Spinal cord (tissue), 10 donors: ENCODE data around the gene ATAD3B. TPM values are rescaled to one million over a fixed set of nuclear protein-coding genes. Genes with fewer than 3 reads are reported as not detected.
"Not testable (repeated sequence)": the region's sequence is repeated elsewhere in the genome, so short reads cannot be mapped to it uniquely, and the experiment has no call there.

Experiments
- DNase-seq, 6 donors: peaks; one replicate each; pipeline versions ENCODE4 v3.0.0 to v3.0.0-alpha.2; 2013 to 2015; ENCODE audit warnings: low spot score in 6 of 6, low read depth in 4 of 6
- H3K27ac ChIP-seq: one replicate; pipeline ENCODE4 v1.5.1; 2013; ENCODE audit warnings: low read depth, low read length, control low read depth
- H3K27me3 ChIP-seq: one replicate; pipeline ENCODE4 v1.6.1; 2013; ENCODE audit warnings: low read length; ENCODE audit not compliant: control insufficient read depth, insufficient read depth
- H3K36me3 ChIP-seq: one replicate; pipeline ENCODE4 v1.6.1; 2013; ENCODE audit warnings: low read length; ENCODE audit not compliant: control insufficient read depth, insufficient read depth
- H3K4me1 ChIP-seq: one replicate; pipeline ENCODE4 v1.6.1; 2013; ENCODE audit warnings: low read length; ENCODE audit not compliant: control insufficient read depth, insufficient read depth
- H3K4me3 ChIP-seq: one replicate; pipeline ENCODE4 v1.5.1; 2013; ENCODE audit warnings: low read depth, low read length, control low read depth
- H3K9me3 ChIP-seq: one replicate; pipeline ENCODE4 v1.6.1; 2013; ENCODE audit warnings: low read length; ENCODE audit not compliant: control insufficient read depth, insufficient read depth
- WGBS: methylation state at CpG from one replicate; pipeline ENCODE4 v1.1.5; 2013; ENCODE audit warnings: missing lambda C conversion rate; ENCODE audit not compliant: insufficient coverage; 5-methylcytosine and 5-hydroxymethylcytosine counted together
- polyA plus RNA-seq, 2 donors: library from polyadenylated mRNA; unstranded; fragments of 120-200 nt; gene quantifications; one replicate each; pipeline ENCODE4 v1.2.1, GENCODE V29; 2013; ENCODE audit not compliant: insufficient read length in 2 of 2
- total RNA-seq, 2 donors: library from RNA; depleted of rRNA in 1 of 2; stranded (reverse); fragments of 120-200 nt in 1 of 2; fragments of >200 nt in 1 of 2; gene quantifications; one replicate each; pipeline versions ENCODE4 v1.2.3 to v1.2.4, GENCODE V29; 2013 to 2014
- donor health status: healthy.

The ATAD3B gene
- total and polyA plus RNA-seq, 4 donors: 9.8 to 37.8 (median 19.1) TPM

- Histone ChIP-seq H3K4me3 (no peak overlapping the region), H3K27me3 (no peaks in the 10 kb centered on the region), H3K27ac (no peak overlapping the region), H3K4me1 (no peaks in the 10 kb centered on the region), H3K36me3 (peaks cover 89% of the 10 kb centered on the region), H3K9me3 (no peaks in the 10 kb centered on the region)
- 98% methylated on average over 14 of the region's 16 CpGs for WGBS
- DNase-seq: no peak
Observed at GRCh38 chr1:1489231-1489630, 17.7 kb downstream of the ATAD3B start.

- 98% methylated on average over 19 of the region's 19 CpGs for WGBS
- Histone ChIP-seq H3K27ac (no peak overlapping the region), H3K4me1 (no peaks in the 10 kb centered on the region), H3K9me3 (no peaks in the 10 kb centered on the region), H3K27me3 (no peaks in the 10 kb centered on the region), H3K36me3 (peaks cover 89% of the 10 kb centered on the region), H3K4me3 (no peak overlapping the region)
- DNase-seq: no peak
Observed at GRCh38 chr1:1489861-1490260, 18.3 kb downstream of the ATAD3B start.

- over 99% methylated on average over 18 of the region's 25 CpGs for WGBS
Observed at GRCh38 chr1:1490633-1491230, 19.2 kb downstream of the ATAD3B start.

DNA sequence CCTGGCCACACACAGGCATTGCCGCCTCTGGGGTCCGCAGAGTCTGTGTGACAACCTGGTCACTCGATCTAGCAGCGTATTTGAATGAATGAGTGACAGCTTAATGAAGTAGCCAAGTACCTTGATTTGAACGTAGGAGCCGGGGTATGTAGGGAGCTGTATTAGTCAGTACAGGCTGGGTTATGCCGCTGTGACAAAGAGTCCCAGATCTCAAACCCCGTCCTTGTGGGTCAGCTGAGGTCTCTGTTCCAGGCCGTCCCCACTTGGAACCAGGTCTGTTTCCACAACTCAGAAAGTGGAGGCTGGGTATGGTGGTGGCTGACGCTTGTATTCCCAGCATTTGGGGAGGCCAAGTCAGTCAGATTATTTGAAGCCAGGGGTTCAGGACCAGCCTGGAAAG, 20.0 kb downstream of the ATAD3B start:
- H3K27me3 ChIP-seq: no peaks in the 10 kb centered on the region
- 100% methylated on average over 9 of the region's 10 CpGs for WGBS
- H3K4me3 ChIP-seq: no peak overlapping the region
- H3K4me1 ChIP-seq: no peaks in the 10 kb centered on the region
- peaks cover 87% of the 10 kb centered on the region for H3K36me3 ChIP-seq
- no peak overlapping the region for H3K27ac ChIP-seq
- no peaks in the 10 kb centered on the region for H3K9me3 ChIP-seq
- DNase-seq: no peak

More at GRCh38 chr1:1490633-1491230, 19.2 kb downstream of the ATAD3B start:
- Histone ChIP-seq H3K27ac (no peak overlapping the region), H3K4me3 (no peak overlapping the region), H3K4me1 (no peaks in the 10 kb centered on the region), H3K36me3 (peaks cover 89% of the 10 kb centered on the region), H3K27me3 (no peaks in the 10 kb centered on the region), H3K9me3 (no peaks in the 10 kb centered on the region)
- DNase-seq: no peak

GRCh38 chr1:1494311-1494710, 22.7 kb downstream of the ATAD3B start:
- not testable (repeated sequence) for H3K4me1 ChIP-seq, H3K27me3 ChIP-seq, H3K27ac ChIP-seq, H3K4me3 ChIP-seq, H3K9me3 ChIP-seq, DNase-seq
- peaks cover 60% of the 10 kb centered on the region for H3K36me3 ChIP-seq
- WGBS: 97% methylated on average over 21 of the region's 22 CpGs

GRCh38 chr1:1495461-1495975, 24.0 kb downstream of the ATAD3B start:
- peaks cover 48% of the 10 kb centered on the region for H3K36me3 ChIP-seq
- H3K4me1 ChIP-seq, DNase-seq, H3K9me3 ChIP-seq, H3K4me3 ChIP-seq, H3K27me3 ChIP-seq, H3K27ac ChIP-seq: not testable (repeated sequence)
- WGBS: 99% methylated on average over 13 of the region's 18 CpGs

GRCh38 chr1:1504777-1505365, 33.3 kb downstream of the ATAD3B start:
- peak in 2 of 6 donors; percentile 47 to 64 for DNase-seq
- not testable (repeated sequence) for H3K9me3 ChIP-seq, H3K4me3 ChIP-seq, H3K27me3 ChIP-seq, H3K4me1 ChIP-seq, H3K36me3 ChIP-seq, H3K27ac ChIP-seq
- 53% methylated on average over 9 of the region's 16 CpGs for WGBS

DNA sequence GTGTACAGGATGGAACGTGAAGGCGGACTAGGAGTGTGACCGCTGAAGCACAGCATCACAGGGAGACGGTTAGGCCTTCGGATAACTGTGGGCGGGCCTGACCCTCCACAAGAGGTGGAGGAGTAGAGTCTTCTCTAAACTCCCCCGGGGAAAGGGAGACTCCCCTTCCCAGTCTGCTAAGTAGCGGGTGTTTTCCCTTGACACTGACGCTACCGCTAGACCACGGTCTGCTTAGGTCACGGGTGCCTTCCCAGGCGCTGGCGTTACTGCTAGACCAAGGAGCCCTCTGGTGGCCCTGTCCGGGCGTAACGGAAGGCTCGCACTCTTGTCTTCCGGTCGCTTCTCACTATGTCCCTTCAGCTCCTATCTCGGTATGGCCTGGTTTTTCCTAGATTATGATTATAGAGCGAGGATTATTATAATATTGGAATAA, 33.8 kb downstream of the ATAD3B start:
- no CpG with 5 or more reads among the region's 22 CpGs for WGBS
- not testable (repeated sequence) for H3K4me3 ChIP-seq

GRCh38 chr1:1505801-1506200, 34.2 kb downstream of the ATAD3B start:
- H3K27me3 ChIP-seq, H3K27ac ChIP-seq, H3K4me3 ChIP-seq, H3K36me3 ChIP-seq, H3K9me3 ChIP-seq, H3K4me1 ChIP-seq, DNase-seq: not testable (repeated sequence)
- WGBS: no CpG with 5 or more reads among the region's 5 CpGs

More for the DNA sequence above, 33.8 kb downstream of the ATAD3B start:
- not testable (repeated sequence) for H3K36me3 ChIP-seq, H3K4me1 ChIP-seq, H3K27ac ChIP-seq, H3K9me3 ChIP-seq, H3K27me3 ChIP-seq
- peak in 1 of 6 donors; percentile 16 for DNase-seq

DNA sequence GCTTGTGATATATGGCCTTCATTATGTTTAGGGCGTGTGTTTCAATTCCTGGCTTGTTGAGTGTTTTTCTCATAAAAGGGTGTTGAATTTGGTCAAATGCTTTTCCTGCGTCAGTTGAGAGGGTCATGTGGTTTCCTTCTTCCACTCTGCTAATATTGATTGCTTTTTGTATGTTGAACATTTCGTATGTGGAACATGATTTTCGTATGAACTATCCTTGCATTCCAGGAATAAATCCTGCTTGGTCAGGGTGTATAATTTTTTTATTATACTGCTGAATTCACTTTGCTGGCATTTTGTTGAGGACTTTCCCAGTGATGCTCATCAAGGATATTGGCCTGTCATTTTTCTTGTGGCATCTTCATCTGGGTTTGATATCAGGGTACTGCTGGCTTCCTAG, 35.7 kb downstream of the ATAD3B start:
- H3K36me3 ChIP-seq: no peaks in the 10 kb centered on the region
- H3K4me1 ChIP-seq: peaks cover 9% of the 10 kb centered on the region
- no peak for DNase-seq
- no peak overlapping the region for H3K4me3 ChIP-seq
- H3K27ac ChIP-seq: no peak overlapping the region
- 90% methylated on average over 2 of the region's 4 CpGs for WGBS
- no peaks in the 10 kb centered on the region for H3K9me3 ChIP-seq
- H3K27me3 ChIP-seq: no peaks in the 10 kb centered on the region
